Renal cortex interstitium (tissue), 15 donors: ENCODE results near the gene SRGAP2C. TPM values are rescaled to one million over a fixed set of nuclear protein-coding genes. Genes with fewer than 3 reads are reported as not detected.
"Not testable (repeated sequence)": the region's sequence is repeated elsewhere in the genome, so short reads cannot be mapped to it uniquely, and the experiment has no call there.

Experiments used
- DNase-seq, 11 donors: peaks; one replicate each; pipeline ENCODE4 v3.0.0-alpha.2; 2013; ENCODE audit warnings: low read depth in 9 of 11, low spot score in 4 of 11; ENCODE audit errors: extremely low read depth in 1 of 11
- long read RNA-seq, 16 experiments: transcript quantifications; one replicate each; lab custom pipeline, GENCODE V29; 2026
- polyA plus RNA-seq, 3 donors: library from polyadenylated mRNA; unstranded; fragments of 120-200 nt; gene quantifications; one replicate each; pipeline ENCODE4 v1.2.1, GENCODE V29; 2013; ENCODE audit not compliant: insufficient read length in 3 of 3

The SRGAP2C gene
- polyA plus RNA-seq: 10 to 100 TPM; 17.8 to 20.3 (median 19.6) TPM
- long read RNA-seq, donor 1, full-length matches to known transcripts: 3 of 3 reads
- long read RNA-seq, donor 1, partial matches to known transcripts: 0 of 3 reads
- long read RNA-seq, donor 1, other reads (novel, unspliced or antisense): 0 of 3 reads
- long read RNA-seq, donor 2, full-length matches to known transcripts: 1 of 1 reads
- long read RNA-seq, donor 2, partial matches to known transcripts: 0 of 1 reads
- long read RNA-seq, donor 2, other reads (novel, unspliced or antisense): 0 of 1 reads
- long read RNA-seq, donor 3, full-length matches to known transcripts: 5 of 5 reads
- long read RNA-seq, donor 3, partial matches to known transcripts: 0 of 5 reads
- long read RNA-seq, donor 3, other reads (novel, unspliced or antisense): 0 of 5 reads
- long read RNA-seq, donor 4, full-length matches to known transcripts: 1 of 27 reads
- long read RNA-seq, donor 4, partial matches to known transcripts: 26 of 27 reads
- long read RNA-seq, donor 4, other reads (novel, unspliced or antisense): 0 of 27 reads
- long read RNA-seq, donor 5: 0 reads
- long read RNA-seq, donor 6, full-length matches to known transcripts: 1 of 8 reads
- long read RNA-seq, donor 6, partial matches to known transcripts: 7 of 8 reads
- long read RNA-seq, donor 6, other reads (novel, unspliced or antisense): 0 of 8 reads
- long read RNA-seq, donor 7, partial matches to known transcripts: 6 of 6 reads
- long read RNA-seq, donor 7, other reads (novel, unspliced or antisense): 0 of 6 reads
- long read RNA-seq, donor 8, full-length matches to known transcripts: 3 of 3 reads
- long read RNA-seq, donor 8, partial matches to known transcripts: 0 of 3 reads
- long read RNA-seq, donor 8, other reads (novel, unspliced or antisense): 0 of 3 reads
- long read RNA-seq, donor 9: 0 reads
- long read RNA-seq, donor 10, full-length matches to known transcripts: 3 of 3 reads
- long read RNA-seq, donor 10, partial matches to known transcripts: 0 of 3 reads
- long read RNA-seq, donor 10, other reads (novel, unspliced or antisense): 0 of 3 reads
- long read RNA-seq, donor 11, full-length matches to known transcripts: 1 of 1 reads
- long read RNA-seq, donor 11, partial matches to known transcripts: 0 of 1 reads
- long read RNA-seq, donor 11, other reads (novel, unspliced or antisense): 0 of 1 reads
- long read RNA-seq, donor 12: 0 reads
- long read RNA-seq, donor 13, full-length matches to known transcripts: 3 of 3 reads
- long read RNA-seq, donor 13, partial matches to known transcripts: 0 of 3 reads
- long read RNA-seq, donor 13, other reads (novel, unspliced or antisense): 0 of 3 reads
- long read RNA-seq, donor 14, full-length matches to known transcripts: 2 of 2 reads
- long read RNA-seq, donor 14, partial matches to known transcripts: 0 of 2 reads
- long read RNA-seq, donor 14, other reads (novel, unspliced or antisense): 0 of 2 reads
- long read RNA-seq, donor 15, full-length matches to known transcripts: 1 of 1 reads
- long read RNA-seq, donor 15, partial matches to known transcripts: 0 of 1 reads
- long read RNA-seq, donor 15, other reads (novel, unspliced or antisense): 0 of 1 reads
- long read RNA-seq, donor 16, full-length matches to known transcripts: 7 of 7 reads
- long read RNA-seq, donor 16, partial matches to known transcripts: 0 of 7 reads
- long read RNA-seq, donor 16, other reads (novel, unspliced or antisense): 0 of 7 reads

GRCh38 chr1:121184290-121185127 is at the start of gene SRGAP2C, which contains the start of gene FAM72B:
TSS of gene SRGAP2C (plus strand) at chr1:121184975. CDS start at chr1:121187447, 2,472 bp downstream.
TSS of gene FAM72B (minus strand) at chr1:121184340. CDS start at chr1:121183489, 851 bp downstream.
- DNase-seq: peak; percentile 73 to 95 (median 90)

- DNase-seq: not testable (repeated sequence)
Observed at GRCh38 chr1:121140393-121140792, 44.4 kb upstream of the SRGAP2C start.

- not testable (repeated sequence) for DNase-seq
Observed at GRCh38 chr1:121148489-121149190, 36.1 kb upstream of the SRGAP2C start.

- DNase-seq: not testable (repeated sequence)
Observed at GRCh38 chr1:121151294-121151693, 33.5 kb upstream of the SRGAP2C start.

DNA sequence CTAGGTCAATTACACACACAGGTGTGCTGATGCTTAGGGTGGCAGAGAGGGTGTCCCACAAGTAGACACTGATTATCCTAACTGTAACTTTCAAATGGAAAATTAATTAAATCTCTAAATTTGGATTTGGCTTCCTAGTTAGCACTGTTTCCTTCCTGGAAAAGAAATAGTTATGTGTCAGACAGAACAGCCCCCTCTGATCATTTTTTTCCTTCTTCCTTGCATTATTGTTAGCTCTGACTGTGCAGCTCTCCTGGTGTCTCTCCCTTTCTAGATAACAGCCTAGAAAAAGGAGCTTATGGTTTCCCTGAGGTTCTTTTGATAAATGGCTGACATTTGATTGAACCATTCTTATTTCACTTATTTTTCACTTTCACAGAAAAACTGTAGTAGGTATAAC is 32.0 kb upstream of the SRGAP2C start:
- DNase-seq: not testable (repeated sequence)

- not testable (repeated sequence) for DNase-seq
Observed at GRCh38 chr1:121154811-121155210, 30.0 kb upstream of the SRGAP2C start.

GRCh38 chr1:121155671-121156358 is 29.0 kb upstream of the SRGAP2C start:
- peak in 1 of 11 donors; percentile 0 for DNase-seq

GRCh38 chr1:121156958-121157603 is 27.7 kb upstream of the SRGAP2C start:
- DNase-seq: not testable (repeated sequence)

DNA sequence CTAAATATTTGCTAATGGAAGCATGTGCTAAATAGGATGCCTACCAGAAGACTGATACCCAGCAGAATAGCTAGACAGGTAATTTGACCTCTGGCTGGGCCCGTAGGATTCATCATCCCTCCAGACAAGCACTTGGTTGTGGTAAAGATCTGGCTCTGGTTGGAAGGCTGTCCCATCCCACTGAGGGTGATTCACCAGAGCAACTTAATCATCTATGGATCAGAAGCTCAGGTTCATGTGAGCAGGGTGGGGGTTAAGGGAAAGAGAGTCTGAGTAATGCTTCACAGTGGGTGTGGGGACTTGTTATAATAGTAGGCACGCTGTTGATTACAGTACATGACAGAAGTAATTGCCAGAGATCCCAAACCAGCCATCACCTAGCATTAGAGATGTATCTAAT is 27.2 kb upstream of the SRGAP2C start:
- not testable (repeated sequence) for DNase-seq

GRCh38 chr1:121160118-121160517 is 24.7 kb upstream of the SRGAP2C start:
- not testable (repeated sequence) for DNase-seq

DNA sequence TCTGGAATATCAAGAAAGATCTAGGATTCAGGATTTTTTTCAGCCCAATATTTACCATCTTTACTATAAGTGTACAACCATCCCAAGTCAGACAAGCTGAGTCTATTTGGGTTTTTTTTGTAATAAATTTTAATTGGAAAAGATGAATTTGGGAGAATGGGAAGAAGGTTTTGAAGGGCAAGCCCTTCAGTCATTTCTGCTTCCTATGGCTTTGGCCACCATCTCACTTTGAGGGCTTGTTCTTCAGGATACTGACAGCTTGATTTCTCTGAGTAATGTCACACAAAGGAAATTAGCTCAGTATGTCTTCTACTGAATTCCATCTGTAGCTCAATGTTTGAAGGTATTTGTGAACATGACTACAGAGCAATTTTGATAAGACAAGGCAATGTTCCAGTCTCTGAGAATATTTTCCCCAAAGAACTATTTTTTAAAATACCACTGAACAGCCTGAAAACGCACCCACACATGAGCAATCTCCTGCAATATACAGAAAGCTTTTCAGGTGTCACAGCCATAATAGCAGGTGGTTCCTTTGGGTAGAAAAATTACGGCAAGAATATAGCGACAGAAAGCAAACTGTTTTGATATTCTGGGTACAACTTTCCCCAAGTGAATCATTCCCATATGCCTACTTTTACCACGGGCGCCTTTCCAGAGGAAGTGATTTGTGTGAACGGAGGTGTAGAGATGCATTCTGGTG is 23.4 kb upstream of the SRGAP2C start:
- DNase-seq: not testable (repeated sequence)

GRCh38 chr1:121163850-121164757 is 20.7 kb upstream of the SRGAP2C start:
- not testable (repeated sequence) for DNase-seq

DNA sequence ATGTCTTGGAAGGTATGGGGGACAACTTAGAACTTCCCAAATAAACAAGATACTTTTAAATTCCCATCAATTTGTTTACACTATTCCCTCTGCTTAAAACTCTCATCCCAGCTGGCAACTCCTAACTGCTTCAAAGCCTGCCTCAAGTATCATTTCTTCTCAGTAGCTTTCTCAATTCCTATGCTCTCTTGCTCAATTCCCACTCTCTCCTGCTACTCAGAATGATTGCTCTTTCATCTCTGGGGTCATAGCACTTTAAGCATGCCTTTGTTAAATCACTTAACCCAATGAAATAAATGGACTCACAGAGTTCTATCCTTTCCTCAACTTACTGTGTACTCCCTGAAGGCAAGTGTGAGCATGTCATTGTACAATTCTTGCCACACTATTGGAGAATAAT is 19.5 kb upstream of the SRGAP2C start:
- not testable (repeated sequence) for DNase-seq

DNA sequence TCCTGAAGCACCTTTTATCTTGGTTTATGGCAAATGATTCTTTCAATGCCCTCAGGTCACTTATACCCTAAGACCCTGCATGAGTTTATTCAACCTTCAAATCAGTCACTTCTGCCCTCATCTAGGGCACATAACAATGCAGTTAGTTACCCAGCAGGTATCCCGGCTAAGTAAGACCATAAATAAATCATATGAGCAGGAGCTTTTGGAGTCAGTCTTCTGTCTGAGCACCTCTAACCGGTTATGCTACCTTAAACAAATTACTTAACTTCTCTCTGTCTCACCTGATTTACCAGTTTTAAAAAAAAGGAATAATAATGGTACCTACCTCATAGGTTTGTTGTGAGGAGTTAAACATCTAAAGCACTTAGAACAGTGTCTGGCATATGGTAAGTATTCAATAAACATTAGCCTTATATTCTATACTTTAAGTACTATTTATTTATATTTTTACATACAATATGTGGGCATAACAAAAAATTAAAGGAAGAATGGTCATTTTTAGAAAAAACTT is 17.5 kb upstream of the SRGAP2C start:
- DNase-seq: not testable (repeated sequence)
